HEK293 (cell line): Measurements from ENCODE around the gene PTPN6.

Experiments
- HOXC10 ChIP-seq: sonication (generic); formaldehyde crosslinking; IDR thresholded peaks from 2 replicates; pipeline ENCODE4 v1.8.1; 2023; ENCODE audit warnings: mild to moderate bottlenecking, missing genetic modification reagents
- PBX3 ChIP-seq: sonication (generic); formaldehyde crosslinking; IDR thresholded peaks from 2 replicates; pipeline ENCODE4 v1.8.1; 2022; ENCODE audit warnings: mild to moderate bottlenecking, moderate library complexity, missing genetic modification reagents
- SCRT2 ChIP-seq: fragments of 450-650 bp; formaldehyde crosslinking; IDR thresholded peaks from 2 replicates; pipeline ENCODE4 v1.5.1; 2016; ENCODE audit warnings: missing biosample characterization, missing genetic modification characterization
- YY2 ChIP-seq: fragments of 450-650 bp; formaldehyde crosslinking; IDR thresholded peaks from 2 replicates; pipeline ENCODE4 v1.5.1; 2016; ENCODE audit warnings: missing biosample characterization, missing genetic modification characterization
- ZNF830 ChIP-seq: fragments of 450-650 bp; IDR thresholded peaks from 2 replicates; pipeline ENCODE4 v1.5.0; 2018; ENCODE audit warnings: missing biosample characterization, missing genetic modification characterization, low read depth, mild to moderate bottlenecking, moderate library complexity
- TF ChIP-seq, protein P1 (sequence below): fragments of 450-650 bp; formaldehyde crosslinking; IDR thresholded peaks from 2 replicates; pipeline ENCODE4 v1.5.1; 2016; ENCODE audit warnings: missing biosample characterization, missing genetic modification characterization
- TF ChIP-seq, protein P2 (sequence below): fragments of 450-650 bp; formaldehyde crosslinking; IDR thresholded peaks from 2 replicates; pipeline ENCODE4 v1.5.1; 2016; ENCODE audit warnings: missing biosample characterization, missing genetic modification characterization

DNA sequence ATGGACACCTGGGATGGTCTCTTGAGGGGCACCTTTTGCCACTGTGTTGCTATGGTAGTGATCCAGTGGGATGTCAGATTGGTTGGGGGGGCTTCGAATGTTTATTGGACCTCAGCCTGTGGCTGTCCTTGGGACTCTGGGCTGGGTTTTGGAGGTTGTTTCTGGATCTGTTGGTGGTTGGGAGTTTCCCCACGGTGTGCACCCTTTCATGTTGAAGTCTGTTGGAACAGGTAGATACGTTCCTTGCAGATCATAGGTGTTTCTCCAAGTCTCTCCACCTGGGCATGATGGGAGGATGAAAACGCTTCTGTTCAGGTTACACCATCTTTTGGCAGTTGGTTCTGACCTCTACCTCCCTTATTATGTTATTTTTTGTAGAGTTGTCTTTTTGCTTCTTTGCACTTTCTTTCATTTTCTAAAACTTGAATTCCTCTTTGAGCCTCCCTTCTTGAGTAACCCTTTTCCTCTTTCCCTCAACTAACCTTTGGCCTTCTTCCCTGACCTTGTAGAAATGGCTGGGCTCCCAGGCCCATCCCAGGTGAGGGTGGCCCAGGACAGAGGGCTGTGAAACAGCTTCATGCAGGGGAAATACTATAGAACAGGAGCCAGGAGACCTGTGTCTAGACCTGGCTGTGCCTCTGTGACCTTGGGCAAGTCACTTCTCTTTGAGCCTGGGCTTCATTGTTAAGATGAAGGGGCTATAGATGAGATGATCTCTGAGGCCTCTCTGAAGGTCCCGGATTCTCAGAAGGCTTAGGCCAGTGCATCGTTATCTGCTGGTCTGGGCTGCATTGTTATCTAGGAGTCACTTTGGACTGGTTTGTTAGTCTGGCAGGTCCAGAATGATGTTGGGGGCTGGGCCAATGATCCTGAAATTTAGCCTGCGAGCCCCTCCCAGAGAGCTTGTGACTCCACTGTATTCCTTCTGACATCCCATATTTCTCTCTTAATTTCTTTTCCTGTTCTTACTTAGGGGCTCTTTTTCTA is 21.4 kb upstream of the PTPN6 start:
- TF ChIP-seq HOXC10 (CRISPR knock-in tag) (no peak), SCRT2 (tag by site-specific recombination) (no peak), YY2 (tag by site-specific recombination) (no peak), PBX3 (CRISPR knock-in tag) (no peak), ZNF830 (tag by site-specific recombination) (no peak)
- TF ChIP-seq, protein P1, sequence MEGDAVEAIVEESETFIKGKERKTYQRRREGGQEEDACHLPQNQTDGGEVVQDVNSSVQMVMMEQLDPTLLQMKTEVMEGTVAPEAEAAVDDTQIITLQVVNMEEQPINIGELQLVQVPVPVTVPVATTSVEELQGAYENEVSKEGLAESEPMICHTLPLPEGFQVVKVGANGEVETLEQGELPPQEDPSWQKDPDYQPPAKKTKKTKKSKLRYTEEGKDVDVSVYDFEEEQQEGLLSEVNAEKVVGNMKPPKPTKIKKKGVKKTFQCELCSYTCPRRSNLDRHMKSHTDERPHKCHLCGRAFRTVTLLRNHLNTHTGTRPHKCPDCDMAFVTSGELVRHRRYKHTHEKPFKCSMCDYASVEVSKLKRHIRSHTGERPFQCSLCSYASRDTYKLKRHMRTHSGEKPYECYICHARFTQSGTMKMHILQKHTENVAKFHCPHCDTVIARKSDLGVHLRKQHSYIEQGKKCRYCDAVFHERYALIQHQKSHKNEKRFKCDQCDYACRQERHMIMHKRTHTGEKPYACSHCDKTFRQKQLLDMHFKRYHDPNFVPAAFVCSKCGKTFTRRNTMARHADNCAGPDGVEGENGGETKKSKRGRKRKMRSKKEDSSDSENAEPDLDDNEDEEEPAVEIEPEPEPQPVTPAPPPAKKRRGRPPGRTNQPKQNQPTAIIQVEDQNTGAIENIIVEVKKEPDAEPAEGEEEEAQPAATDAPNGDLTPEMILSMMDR (tag by site-specific recombination), result no peak
- TF ChIP-seq, protein P2, sequence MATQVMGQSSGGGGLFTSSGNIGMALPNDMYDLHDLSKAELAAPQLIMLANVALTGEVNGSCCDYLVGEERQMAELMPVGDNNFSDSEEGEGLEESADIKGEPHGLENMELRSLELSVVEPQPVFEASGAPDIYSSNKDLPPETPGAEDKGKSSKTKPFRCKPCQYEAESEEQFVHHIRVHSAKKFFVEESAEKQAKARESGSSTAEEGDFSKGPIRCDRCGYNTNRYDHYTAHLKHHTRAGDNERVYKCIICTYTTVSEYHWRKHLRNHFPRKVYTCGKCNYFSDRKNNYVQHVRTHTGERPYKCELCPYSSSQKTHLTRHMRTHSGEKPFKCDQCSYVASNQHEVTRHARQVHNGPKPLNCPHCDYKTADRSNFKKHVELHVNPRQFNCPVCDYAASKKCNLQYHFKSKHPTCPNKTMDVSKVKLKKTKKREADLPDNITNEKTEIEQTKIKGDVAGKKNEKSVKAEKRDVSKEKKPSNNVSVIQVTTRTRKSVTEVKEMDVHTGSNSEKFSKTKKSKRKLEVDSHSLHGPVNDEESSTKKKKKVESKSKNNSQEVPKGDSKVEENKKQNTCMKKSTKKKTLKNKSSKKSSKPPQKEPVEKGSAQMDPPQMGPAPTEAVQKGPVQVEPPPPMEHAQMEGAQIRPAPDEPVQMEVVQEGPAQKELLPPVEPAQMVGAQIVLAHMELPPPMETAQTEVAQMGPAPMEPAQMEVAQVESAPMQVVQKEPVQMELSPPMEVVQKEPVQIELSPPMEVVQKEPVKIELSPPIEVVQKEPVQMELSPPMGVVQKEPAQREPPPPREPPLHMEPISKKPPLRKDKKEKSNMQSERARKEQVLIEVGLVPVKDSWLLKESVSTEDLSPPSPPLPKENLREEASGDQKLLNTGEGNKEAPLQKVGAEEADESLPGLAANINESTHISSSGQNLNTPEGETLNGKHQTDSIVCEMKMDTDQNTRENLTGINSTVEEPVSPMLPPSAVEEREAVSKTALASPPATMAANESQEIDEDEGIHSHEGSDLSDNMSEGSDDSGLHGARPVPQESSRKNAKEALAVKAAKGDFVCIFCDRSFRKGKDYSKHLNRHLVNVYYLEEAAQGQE (tag by site-specific recombination), result no peak
